CD4-positive, alpha-beta T cell (primary cell): ENCODE data around the gene LCAT. TPM values are rescaled to one million over a fixed set of nuclear protein-coding genes. Genes with fewer than 3 reads are reported as not detected.

Experiments
- ATAC-seq: fragments of 200-7000 bp; cut with Tn5 transposase; one replicate; pipeline ENCODE4 v1.10.0; 2022; ENCODE audit warnings: mild to moderate bottlenecking; ENCODE audit not compliant: poor library complexity
- CTCF ChIA-PET: fragments of 350-600 bp; sonication (Branson Sonifier 250); formaldehyde crosslinking; loops from one replicate; lab custom pipeline; 2021; ENCODE audit warnings: antibody characterized with exemption, inconsistent platforms; lab: Charles Lee
- POLR2A ChIA-PET: fragments of 350-600 bp; sonication (Branson Sonifier 250); formaldehyde crosslinking; loops from one replicate; lab custom pipeline; 2021; ENCODE audit warnings: antibody characterized with exemption, inconsistent platforms; lab: Charles Lee
- DNase-seq, 14 experiments: peaks; one replicate each; pipeline ENCODE4 v3.0.0-alpha.2; 2013 to 2020; ENCODE audit warnings: mixed read lengths in 2 of 14
- H3K27ac ChIP-seq, 2 donors: one replicate each; pipeline versions ENCODE4 v1.5.1 to v1.7.0; 2013; ENCODE audit warnings: low read length in 2 of 2, low read depth in 1 of 2, mild to moderate bottlenecking in 1 of 2
- H3K27me3 ChIP-seq, 2 experiments: 1 replicate in 1 of 2; 2 replicates in 1 of 2; pipeline versions ENCODE4 v1.6.1 to v1.7.0; 2013; ENCODE audit warnings: low read length in 2 of 2, control low read depth in 1 of 2, mild to moderate bottlenecking in 1 of 2, moderate library complexity in 1 of 2; ENCODE audit not compliant: insufficient read depth in 2 of 2, control insufficient read depth in 1 of 2
- H3K36me3 ChIP-seq: one replicate; pipeline ENCODE4 v1.6.1; 2013; ENCODE audit warnings: low read length, control low read depth; ENCODE audit not compliant: insufficient read depth
- H3K4me1 ChIP-seq: one replicate; pipeline ENCODE4 v1.6.1; 2013; ENCODE audit warnings: low read length, control low read depth; ENCODE audit not compliant: insufficient read depth
- H3K4me3 ChIP-seq: one replicate; pipeline ENCODE4 v1.5.1; 2013; ENCODE audit warnings: mild to moderate bottlenecking, low read length, moderate library complexity
- H3K9me3 ChIP-seq, 2 experiments: 1 replicate in 1 of 2; 2 replicates in 1 of 2; pipeline versions ENCODE4 v1.6.1 to v1.7.0; 2013; ENCODE audit warnings: low read length in 2 of 2, mild to moderate bottlenecking in 2 of 2, control low read depth in 1 of 2, moderate library complexity in 1 of 2; ENCODE audit not compliant: control insufficient read depth in 1 of 2, insufficient read depth in 1 of 2
- H3K27ac Mint-ChIP-seq: one replicate; pipeline ENCODE4 v1.8.0; 2020; ENCODE audit warnings: mixed read lengths
- H3K27me3 Mint-ChIP-seq: one replicate; pipeline ENCODE4 v1.8.0; 2021; ENCODE audit warnings: mixed read lengths
- H3K36me3 Mint-ChIP-seq: one replicate; pipeline ENCODE4 v1.8.0; 2021; ENCODE audit warnings: low read depth, mixed read lengths
- H3K4me1 Mint-ChIP-seq: one replicate; pipeline ENCODE4 v1.8.0; 2021; ENCODE audit warnings: low read depth, mixed read lengths
- H3K4me3 Mint-ChIP-seq: one replicate; pipeline ENCODE4 v1.8.0; 2020; ENCODE audit warnings: mild to moderate bottlenecking, mixed read lengths
- H3K9me3 Mint-ChIP-seq: one replicate; pipeline ENCODE4 v1.8.0; 2020; ENCODE audit warnings: mixed read lengths
- intact Hi-C, 2 experiments: fragments of 100-400 bp; cut with DNase I in 1 of 2; cut with micrococcal nuclease in 1 of 2; formaldehyde crosslinking; loops; one replicate each; pipeline versions ENCODE4 v1.15.1 to v1.9.0; 2023 to 2025; cut with DNase I, micrococcal nuclease
- total RNA-seq, 174 experiments: library from RNA in 2 of 174; stranded (reverse) in 2 of 174; gene quantifications; one replicate each; pipeline ENCODE4 v1.2.3 and lab custom pipeline; 2021 to 2026
- TF ChIP-seq, protein P1 (sequence below): fragments of 200-600 bp; IDR thresholded peaks from one replicate; pipeline ENCODE4 v1.8.0; 2022; ENCODE audit warnings: antibody characterized with exemption, mild to moderate bottlenecking

The LCAT gene
- total RNA-seq, 2 experiments from 2014 or later = 5.9 to 6.3 TPM

DNA sequence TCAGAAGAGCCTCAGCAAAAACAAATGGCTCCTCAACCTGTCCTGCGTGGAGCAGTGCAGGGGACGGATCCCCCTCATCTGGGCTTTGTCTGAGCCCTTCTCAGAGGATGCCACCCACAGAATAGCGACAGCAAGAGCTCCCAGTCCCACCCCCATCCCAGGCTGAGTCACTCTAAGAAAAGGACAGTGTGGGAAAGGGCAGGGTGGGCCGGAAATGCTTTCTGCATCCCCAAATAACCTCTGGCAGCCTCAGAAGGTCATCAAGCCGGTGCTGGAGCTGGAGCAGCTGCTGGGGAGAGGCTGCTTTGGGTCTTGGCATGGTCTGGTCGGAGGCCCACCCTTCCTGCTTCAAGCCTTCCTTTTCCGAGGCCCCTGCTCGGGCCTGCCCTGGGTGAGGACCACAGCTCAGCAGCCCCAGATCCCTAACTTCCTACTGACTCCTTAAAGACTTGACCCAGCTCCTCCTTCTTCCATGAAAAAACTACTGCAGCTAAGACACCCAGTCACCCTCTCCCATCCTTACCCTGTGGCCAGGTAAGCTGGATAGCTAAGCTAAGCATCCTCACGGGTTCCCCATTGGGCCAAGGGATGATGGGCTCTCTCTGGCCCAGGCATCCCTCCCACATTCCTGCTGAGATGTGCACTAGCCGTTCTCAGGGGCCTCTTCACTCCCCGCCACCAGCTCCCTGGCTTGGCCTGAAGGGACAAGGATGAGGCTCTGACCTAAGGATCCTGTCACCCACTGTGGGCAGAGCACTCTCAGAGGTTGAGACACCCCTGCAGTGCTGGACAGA is 15.8 kb upstream of the LCAT start:
- Mint-ChIP-seq H3K27me3 (no peaks in the 10 kb centered on the region), H3K4me1 (no peaks in the 10 kb centered on the region), H3K36me3 (peaks cover 28% of the 10 kb centered on the region), H3K9me3 (no peaks in the 10 kb centered on the region), H3K27ac (no peak overlapping the region), H3K4me3 (no peak overlapping the region)
- DNase-seq (no peak), ATAC-seq (no peak)
- Histone ChIP-seq H3K36me3 (peaks cover 19% of the 10 kb centered on the region), H3K4me3 (no peak overlapping the region), H3K27me3 (no peaks in the 10 kb centered on the region), H3K9me3 (no peaks in the 10 kb centered on the region), H3K27ac (no peak overlapping the region), H3K4me1 (no peaks in the 10 kb centered on the region)
- ChIA-PET POLR2A (interaction anchor here (1.0 kb wide), 1 partner anchor 24 kb away, joined by 5 read pairs; no protein-coding TSS in a partner anchor), CTCF (no interaction called here)
- intact Hi-C loops = no loop called here
- TF ChIP-seq, protein P1, sequence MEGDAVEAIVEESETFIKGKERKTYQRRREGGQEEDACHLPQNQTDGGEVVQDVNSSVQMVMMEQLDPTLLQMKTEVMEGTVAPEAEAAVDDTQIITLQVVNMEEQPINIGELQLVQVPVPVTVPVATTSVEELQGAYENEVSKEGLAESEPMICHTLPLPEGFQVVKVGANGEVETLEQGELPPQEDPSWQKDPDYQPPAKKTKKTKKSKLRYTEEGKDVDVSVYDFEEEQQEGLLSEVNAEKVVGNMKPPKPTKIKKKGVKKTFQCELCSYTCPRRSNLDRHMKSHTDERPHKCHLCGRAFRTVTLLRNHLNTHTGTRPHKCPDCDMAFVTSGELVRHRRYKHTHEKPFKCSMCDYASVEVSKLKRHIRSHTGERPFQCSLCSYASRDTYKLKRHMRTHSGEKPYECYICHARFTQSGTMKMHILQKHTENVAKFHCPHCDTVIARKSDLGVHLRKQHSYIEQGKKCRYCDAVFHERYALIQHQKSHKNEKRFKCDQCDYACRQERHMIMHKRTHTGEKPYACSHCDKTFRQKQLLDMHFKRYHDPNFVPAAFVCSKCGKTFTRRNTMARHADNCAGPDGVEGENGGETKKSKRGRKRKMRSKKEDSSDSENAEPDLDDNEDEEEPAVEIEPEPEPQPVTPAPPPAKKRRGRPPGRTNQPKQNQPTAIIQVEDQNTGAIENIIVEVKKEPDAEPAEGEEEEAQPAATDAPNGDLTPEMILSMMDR = no peak

DNA sequence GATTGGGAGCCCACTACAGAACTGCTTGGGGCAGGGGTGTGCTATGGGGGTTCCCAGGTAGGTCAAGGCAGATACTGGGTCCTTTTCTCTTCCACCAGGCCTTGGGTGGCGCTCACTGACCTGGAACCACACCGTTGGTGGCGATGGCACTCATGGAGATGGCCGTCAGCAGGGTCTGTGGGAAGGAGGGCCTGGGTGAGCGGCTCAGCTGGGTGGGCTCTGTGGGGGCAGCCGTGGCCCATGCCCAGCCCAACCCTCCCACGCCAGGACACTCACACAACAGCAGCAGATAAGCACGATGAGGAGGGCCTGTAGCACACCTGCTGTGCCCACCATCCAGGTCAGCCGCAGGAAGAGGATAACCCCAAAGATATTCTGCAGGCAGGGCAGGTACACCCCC is 13.7 kb upstream of the LCAT start:
- H3K27ac Mint-ChIP-seq = no peak overlapping the region
- peaks cover 24% of the 10 kb centered on the region for H3K36me3 Mint-ChIP-seq
- CTCF ChIA-PET = no interaction called here
- POLR2A ChIA-PET = no interaction called here
- no peaks in the 10 kb centered on the region for H3K9me3 ChIP-seq
- no peaks in the 10 kb centered on the region for H3K4me1 ChIP-seq
- H3K36me3 ChIP-seq = peaks cover 26% of the 10 kb centered on the region
- no peak for ATAC-seq
- DNase-seq = no peak
- no peaks in the 10 kb centered on the region for H3K4me1 Mint-ChIP-seq
- intact Hi-C loops = no loop called here
- no peaks in the 10 kb centered on the region for H3K27me3 ChIP-seq
- H3K27ac ChIP-seq = no peak overlapping the region
- H3K27me3 Mint-ChIP-seq = no peaks in the 10 kb centered on the region
- no peak overlapping the region for H3K4me3 ChIP-seq
- TF ChIP-seq, protein P1 = no peak
- no peaks in the 10 kb centered on the region for H3K9me3 Mint-ChIP-seq
- no peak overlapping the region for H3K4me3 Mint-ChIP-seq

DNA sequence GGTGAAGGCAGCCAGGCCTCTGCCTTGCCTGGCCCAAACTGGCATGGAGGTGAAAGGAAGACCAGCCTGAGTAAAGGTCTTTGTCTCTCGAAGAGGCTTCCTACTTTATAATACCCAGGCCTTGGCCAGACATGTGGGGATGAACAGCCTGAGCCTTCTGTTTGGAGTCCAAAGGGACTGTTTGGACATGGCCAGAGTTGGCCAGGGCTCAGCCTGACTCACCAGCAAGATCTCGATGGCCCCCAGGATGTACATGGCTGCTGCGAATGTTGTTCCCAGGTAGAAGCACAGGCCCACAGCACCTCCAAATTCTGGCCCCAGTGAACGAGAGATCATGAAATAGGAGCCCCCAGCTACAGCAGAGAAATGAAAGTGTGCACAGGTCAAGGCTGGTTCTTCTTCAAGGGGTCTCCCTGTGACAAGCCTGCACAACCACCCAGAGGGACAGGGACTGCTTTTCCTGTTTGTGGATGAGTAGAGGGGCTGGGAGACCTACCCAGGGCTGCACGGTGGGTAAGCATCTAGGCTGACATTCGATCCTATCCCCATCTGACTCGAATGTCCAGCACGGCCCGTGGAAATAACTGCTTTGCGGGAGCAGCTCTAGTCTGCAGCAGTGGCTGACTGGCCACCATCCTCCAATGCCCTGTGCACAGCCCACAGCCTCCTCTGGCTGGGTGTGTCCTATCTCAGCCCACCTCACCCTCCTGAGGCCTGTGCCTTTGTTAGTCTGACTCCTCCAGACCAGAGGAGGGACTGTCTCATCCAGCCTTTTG is 10.7 kb upstream of the LCAT start:
- intact Hi-C loops = no loop called here
- no peak overlapping the region for H3K27ac ChIP-seq
- H3K4me1 ChIP-seq = no peaks in the 10 kb centered on the region
- Mint-ChIP-seq H3K4me3 (no peak overlapping the region), H3K27ac (no peak overlapping the region), H3K27me3 (no peaks in the 10 kb centered on the region), H3K4me1 (no peaks in the 10 kb centered on the region), H3K36me3 (peaks cover 16% of the 10 kb centered on the region), H3K9me3 (no peaks in the 10 kb centered on the region)
- ATAC-seq (no peak), DNase-seq (no peak)
- ChIA-PET POLR2A (no interaction called here), CTCF (no interaction called here)
- H3K27me3 ChIP-seq = no peaks in the 10 kb centered on the region
- TF ChIP-seq, protein P1 = no peak
- H3K9me3 ChIP-seq = no peaks in the 10 kb centered on the region
- H3K36me3 ChIP-seq = peaks cover 35% of the 10 kb centered on the region
- H3K4me3 ChIP-seq = no peak overlapping the region
